ENCODE measurements around the gene BASP1.

BASP1 gene

GRCh38 chr5:17315710-17316221 lies 98.3 kb downstream of the BASP1 start (continued):
- TF ChIP-seq ZNF558 (tag by site-specific recombination; IDR thresholded peaks at IDR 0.05) (no peak), HIC1 (tag by site-specific recombination; IDR thresholded peaks at IDR 0.05) (no peak), ZBTB7A (tag by site-specific recombination; IDR thresholded peaks at IDR 0.05; ENCODE audit: low read depth) (no peak), ZNF362 (tag by site-specific recombination; IDR thresholded peaks at IDR 0.05) (peak; percentile 90; the same call in 1 of the 2 replicates), PRDM2 (tag by site-specific recombination; IDR thresholded peaks at IDR 0.05; ENCODE audit: borderline replicate concordance) (no peak), ZNF704 (tag by site-specific recombination; IDR thresholded peaks at IDR 0.05) (no peak), ZNF654 (tag by site-specific recombination; IDR thresholded peaks at IDR 0.05; ENCODE audit: low read depth) (no peak), ZNF639 (tag by site-specific recombination; IDR thresholded peaks at IDR 0.05) (peak; percentile 73; the same call in 1 of the 2 replicates), ZNF76 (tag by site-specific recombination; IDR thresholded peaks at IDR 0.05; ENCODE audit: borderline replicate concordance, low read depth) (peak; percentile 34; the same call in 1 of the 2 replicates), ZNF488 (tag by site-specific recombination; IDR thresholded peaks at IDR 0.05) (0 out of 2 replicates have a peak, but pooled peaks have one; percentile 20), INSM2 (tag by site-specific recombination; IDR thresholded peaks at IDR 0.05) (peak; percentile 87), ZNF140 (tag by site-specific recombination; IDR thresholded peaks at IDR 0.05) (no peak), ZNF580 (tag by site-specific recombination; IDR thresholded peaks at IDR 0.05) (peak; percentile 31; the same call in 1 of the 2 replicates), SALL2 (tag by site-specific recombination; IDR thresholded peaks at IDR 0.05; ENCODE audit: borderline replicate concordance) (no peak), REST (tag by site-specific recombination; IDR thresholded peaks at IDR 0.05) (peak; percentile 72), ZNF175 (tag by site-specific recombination; IDR thresholded peaks at IDR 0.05) (no peak), ZNF529 (tag by site-specific recombination; IDR thresholded peaks at IDR 0.05; ENCODE audit: insufficient replicate concordance) (no peak), ZNF121 (tag by site-specific recombination; IDR thresholded peaks at IDR 0.05) (no peak), ZFP69B (tag by site-specific recombination; IDR thresholded peaks at IDR 0.05) (peak; percentile 90), KLF9 (tag by site-specific recombination; IDR thresholded peaks at IDR 0.05; ENCODE audit: low read depth) (0 out of 2 replicates have a peak, but pooled peaks have one; percentile 39)

Measured in HEK293 (cell line).